Tongue (tissue), 2 donors: ENCODE results near the gene SRRD. TPM values are rescaled to one million over a fixed set of nuclear protein-coding genes. Genes with fewer than 3 reads are reported as not detected.
A peak's percentile ranks its signal among the peaks of the same experiment; 100 is the strongest.
"Not testable (repeated sequence)": the region's sequence is repeated elsewhere in the genome, so short reads cannot be mapped to it uniquely, and the experiment has no call there.

Source experiments
- DNase-seq: peaks from one replicate; pipeline ENCODE4 v3.0.0-alpha.2; 2015
- total RNA-seq: library from RNA; depleted of rRNA; stranded (reverse); fragments of >200 nt; gene quantifications from one replicate; pipeline ENCODE4 v1.2.3, GENCODE V29; 2014

SRRD gene, protein sequence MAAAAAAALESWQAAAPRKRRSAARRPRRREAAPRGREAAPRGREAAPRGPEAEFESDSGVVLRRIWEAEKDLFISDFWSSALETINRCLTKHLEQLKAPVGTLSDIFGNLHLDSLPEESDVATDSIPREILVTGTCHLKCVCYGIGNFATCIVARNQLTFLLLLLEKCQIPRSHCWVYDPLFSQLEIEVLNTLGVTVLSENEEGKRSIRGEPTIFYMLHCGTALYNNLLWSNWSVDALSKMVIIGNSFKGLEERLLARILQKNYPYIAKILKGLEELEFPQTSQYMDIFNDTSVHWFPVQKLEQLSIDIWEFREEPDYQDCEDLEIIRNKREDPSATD
- total RNA-seq: 16.5 TPM

DNA sequence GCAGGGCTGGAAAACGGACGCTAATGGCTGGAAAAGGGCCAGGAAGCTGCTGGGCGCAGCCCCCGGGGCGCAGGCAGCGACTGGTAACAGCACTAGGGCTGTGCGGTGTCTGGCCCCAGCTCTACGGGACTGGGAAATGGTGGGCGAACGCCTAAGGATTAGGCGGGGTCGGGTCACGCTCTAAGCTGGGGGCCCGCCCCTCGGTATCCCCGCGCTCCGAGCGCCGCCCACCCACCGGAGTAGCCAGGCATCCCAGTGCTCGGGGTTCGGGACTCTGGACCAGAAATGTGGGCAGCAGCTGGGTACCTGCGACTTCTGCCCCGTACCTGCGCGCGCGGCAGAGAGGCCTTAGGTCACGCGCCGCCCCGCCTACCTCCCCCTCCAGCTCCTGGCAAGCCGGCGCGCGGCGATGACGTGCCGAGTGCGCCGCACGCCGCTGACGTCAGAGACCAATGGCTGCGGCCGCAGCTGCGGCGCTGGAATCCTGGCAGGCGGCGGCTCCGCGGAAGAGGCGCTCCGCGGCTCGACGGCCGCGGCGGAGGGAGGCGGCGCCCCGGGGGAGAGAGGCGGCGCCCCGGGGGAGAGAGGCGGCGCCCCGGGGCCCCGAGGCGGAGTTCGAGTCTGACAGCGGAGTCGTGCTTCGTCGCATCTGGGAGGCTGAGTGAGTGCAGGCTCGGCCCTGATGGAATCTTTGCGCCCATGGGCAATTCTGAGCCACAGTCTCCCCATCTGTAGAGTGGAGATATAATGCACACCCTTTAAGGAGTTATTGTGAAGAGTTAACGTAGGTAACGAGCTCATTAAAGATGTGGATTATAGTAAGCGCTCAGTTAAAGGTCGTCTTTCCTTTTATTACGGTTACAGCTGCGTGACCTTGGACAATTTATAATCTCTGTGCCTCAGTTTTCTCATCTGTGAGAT lies at the start of gene SRRD, which contains the start of gene HPS4:
Gene SRRD, plus strand, starts transcription at position 439 of the 921 bp plus-strand sequence. Its CDS starts 14 bp downstream, at position 453.
Gene HPS4, minus strand, starts transcription at position 345 of the 921 bp plus-strand sequence. CDS start 2,021 bp downstream, outside the sequence.
- DNase-seq: peak; percentile 95

DNA sequence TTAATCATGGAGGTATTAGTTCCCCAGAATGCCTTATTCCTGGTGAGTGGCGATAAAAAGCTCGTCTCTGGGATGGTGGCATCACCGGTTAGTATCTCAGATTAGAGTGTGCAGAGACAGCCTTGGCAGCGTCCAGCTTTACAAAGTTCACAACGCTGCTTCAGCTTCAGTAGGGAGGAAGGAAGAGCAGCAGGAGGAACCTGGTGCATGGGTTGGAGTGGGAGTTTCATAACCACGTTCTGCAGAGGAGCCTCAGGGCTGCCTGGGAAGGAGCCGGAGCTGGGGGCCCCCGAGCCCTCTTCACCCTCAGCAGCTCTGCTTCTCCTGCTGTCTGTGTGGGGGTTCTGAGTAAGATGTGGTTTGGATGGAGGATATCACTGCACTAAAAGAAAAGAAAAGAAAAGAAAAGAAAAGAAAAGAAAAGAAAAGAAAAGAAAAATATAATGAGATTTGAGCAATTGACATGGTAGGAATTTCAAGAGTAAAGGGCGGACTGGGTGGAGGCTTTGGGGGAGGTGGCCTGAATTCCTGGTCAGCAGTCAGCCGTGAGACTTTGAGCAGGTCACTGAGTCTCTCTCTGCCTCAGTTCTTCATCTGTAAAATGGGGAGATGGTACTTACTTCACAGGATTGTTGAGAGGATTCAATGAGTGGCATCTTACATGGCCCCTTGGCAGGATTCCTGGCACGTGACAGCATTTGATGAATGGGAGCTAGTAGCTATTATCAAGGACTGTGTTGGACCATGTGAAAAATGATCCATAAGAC lies 48.2 kb upstream of the SRRD start:
- DNase-seq: no peak

DNA sequence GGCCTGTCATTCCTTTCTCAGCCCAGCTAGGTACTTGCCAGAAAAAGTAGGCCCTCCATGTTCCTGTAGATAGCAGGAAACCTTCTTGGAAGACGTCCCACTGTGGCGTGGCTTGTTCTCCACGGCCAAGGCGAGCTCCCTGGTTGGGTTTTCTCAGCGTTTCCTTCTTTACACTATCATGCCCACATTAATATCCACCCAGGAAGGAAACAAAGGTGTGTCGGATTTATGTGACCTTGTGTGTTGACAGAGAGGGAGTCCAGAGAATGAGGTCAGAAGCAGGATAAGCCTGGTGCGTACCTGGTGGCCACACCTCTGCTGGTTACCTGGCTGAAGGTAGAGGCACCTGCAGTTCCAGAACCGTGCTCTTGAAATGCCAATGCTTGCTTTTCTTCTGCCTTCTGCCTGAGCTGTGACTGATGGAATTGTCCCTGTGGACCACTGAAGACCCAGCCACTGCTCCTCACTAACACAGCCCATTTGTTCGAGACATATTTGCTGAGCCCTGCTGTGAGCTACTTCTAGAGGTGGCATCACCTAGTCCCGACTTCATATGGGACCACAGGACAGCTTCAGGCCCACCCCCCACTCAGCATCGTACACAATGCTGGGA lies 46.7 kb upstream of the SRRD start:
- DNase-seq: no peak

DNA sequence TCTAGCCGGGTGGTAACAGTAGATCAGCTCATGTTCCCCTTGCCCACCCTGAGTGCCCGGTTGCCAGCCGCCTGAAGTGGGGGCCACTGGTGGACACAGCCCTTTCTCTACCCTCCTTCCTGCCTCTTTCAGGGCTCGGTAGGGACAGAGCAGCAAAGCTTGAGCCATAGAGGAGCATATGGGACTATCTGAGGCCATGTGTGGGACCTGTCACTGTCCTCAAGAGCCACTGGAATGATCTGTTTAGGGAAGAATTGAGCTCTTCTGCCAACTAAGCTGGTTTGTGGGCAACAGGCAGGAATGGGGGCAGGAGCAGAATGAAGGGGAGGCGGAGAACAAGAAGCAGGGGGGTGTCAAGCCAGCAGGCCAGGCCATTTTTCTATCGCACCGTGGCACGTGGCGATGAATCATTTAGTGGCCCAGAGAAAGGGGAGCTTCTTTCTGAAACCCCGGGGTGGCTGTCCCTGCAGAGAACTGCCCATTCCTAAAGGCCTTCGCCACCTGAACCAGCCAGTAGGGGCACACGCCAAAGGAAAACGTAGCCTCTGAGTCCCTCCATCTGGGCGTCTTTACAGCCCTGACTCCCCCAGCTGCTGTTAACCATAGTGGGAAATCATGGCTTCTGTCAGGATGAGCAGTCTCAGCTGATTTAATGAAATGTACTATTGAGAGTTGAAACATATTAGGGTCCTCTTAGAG lies 45.8 kb upstream of the SRRD start:
- DNase-seq: no peak

DNA sequence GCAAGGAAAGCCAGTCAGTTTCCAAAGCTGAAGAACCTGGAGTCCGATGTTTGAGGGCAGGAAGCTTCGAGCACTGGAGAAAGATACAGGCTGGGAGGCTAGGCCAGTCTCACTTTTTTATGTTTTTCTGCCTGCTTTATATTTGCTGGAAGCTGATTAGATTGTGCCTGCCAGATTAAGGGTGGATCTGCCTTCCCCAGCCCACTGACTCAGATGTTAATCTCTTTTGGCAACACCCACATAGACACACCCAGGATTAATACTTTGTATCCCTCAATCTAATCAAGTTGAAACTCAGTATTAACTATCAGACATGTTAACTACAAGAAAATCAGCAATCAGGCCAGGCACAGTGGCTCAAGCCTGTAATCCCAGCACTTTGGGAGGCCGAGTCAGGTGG lies 44.9 kb upstream of the SRRD start:
- DNase-seq: not testable (repeated sequence)

DNA sequence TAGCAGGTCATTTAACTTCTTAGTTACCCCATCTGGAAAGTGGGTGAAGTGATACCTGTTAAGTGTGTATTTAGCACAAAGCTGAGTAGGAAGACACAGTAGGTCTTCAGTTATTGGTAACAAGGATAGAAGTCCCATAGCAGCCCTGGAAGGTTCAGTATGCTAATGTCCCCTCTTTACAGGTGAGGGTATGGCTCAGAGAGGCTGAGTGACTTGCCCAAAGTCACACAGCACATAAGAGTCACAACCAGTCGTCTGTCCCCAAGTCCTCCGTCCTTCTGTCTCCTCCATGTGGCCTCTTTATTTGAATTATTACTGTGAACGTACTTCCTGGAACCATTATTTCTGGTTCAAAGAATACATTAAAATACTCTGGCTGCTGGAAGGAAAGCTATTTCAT lies 44.1 kb upstream of the SRRD start:
- DNase-seq: no peak

DNA sequence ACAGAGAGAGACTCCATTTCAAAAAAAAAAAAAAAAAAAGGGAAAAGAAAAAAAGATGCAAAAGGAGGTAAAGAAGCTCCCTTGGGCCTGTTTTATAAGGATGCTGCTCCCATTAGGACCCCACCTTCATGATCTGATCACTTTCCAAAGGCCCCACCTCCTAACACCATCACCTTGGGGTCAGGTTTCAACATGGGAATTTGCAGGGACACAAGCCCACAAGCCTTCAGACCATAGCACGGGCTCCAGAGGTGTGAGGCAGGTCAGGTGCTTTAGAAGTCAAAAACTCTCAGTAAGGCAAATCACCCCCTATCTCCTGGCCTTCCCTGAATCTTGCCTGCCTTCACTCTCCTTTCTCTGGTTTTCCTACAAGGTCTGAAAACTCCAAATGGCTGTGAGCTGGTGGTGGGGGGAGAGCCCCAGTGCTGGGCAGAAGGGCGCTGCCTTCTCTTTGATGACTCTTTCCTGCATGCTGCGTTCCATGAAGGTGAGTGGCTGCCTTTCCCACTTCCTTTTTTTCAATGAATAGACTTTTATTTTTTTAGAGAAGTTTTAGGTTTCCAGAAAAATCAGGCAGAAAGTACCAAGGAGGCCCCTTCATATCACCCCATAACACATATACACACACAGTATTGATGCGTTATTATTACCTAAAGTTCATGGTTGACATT lies 41.5 kb upstream of the SRRD start:
- DNase-seq: no peak

DNA sequence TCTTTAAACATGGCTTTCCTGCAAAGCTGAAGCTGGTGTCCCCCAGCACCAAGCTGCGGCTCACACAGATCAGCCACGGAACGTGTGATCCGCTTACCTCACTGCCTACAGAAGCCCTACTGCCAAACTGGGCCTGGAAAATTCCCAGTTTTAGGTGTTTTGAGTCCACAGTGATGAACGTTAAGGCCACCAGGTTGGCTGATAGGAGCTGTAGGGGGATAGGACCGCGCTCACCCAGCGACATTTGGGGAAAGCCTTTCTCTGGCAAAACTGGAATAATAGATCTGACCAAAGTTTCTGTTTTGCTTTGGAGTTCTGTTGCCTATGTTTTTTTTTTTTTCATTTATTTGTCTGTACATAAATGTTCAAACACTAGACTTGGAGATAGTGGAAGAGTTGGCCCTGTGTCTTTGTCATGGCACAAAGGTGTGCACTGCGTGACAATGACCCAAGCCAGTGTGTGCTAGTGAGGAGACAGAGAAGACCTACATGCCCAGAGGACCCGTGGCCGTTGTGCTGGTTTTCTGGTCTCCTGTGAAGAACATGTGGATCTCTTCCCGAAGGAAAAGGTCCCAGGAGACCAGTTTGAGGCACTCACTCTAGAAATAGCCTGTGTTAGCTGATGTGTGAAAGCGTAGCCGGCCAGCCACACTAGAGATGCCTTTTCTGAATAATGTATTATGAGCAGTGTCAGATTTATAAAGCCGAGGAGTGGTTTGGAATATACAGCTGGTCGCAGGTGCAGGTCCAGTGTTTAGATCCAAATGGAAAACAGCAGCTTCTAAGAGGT lies 39.6 kb upstream of the SRRD start:
- no peak for DNase-seq

DNA sequence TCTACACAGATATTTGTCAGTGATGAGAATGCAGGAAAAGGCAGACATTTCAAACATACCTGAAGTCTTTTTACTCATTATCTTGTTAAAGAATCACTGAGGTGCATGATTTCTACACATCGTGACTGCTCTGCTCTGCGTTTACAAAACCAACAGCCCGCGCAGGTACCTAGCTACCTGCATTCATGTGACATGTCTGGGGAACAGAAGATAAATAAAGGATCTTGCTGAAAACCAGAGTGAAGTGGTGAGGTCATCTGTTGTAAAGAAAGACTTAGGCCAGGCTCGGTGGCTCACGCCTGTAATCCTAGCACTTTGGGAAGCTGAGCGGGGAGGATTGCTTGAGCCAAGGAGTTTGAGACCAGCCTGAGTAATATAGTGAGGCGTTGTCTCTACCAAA lies 38.9 kb upstream of the SRRD start:
- DNase-seq: no peak

DNA sequence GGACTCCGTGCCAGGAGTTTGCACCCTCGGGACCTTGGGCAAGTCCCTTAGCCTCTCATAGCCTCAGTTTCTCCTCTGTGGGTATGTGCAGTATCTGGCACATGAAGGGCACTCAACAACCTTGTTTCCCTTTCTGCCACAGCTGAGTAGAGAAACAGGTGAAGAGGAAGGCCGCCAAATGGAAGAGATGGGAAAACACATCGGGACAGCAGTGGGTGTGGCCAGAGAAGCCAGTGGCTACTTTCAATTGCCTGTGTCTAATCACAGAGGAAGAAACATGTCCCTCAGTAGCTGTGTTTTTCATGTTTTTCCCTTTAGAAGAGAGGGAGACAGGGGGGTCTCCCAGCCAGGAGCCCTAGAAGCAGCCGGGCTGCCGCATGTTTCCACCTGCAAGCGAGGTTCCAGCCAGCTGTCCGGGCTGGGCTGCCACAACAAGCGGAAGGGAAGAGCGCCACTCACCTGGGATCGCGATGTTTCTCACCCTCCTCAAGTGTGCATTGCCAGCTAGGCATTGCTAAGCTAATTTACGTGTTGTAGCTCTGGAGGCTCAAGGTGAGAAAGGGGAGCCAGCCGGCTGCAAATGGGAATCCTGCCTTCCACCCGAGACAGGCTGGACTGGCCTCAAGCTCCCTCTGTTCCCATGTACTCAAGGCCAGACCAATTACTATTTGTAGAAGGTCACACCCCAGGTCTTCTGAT lies 38.0 kb upstream of the SRRD start:
- DNase-seq: no peak

DNA sequence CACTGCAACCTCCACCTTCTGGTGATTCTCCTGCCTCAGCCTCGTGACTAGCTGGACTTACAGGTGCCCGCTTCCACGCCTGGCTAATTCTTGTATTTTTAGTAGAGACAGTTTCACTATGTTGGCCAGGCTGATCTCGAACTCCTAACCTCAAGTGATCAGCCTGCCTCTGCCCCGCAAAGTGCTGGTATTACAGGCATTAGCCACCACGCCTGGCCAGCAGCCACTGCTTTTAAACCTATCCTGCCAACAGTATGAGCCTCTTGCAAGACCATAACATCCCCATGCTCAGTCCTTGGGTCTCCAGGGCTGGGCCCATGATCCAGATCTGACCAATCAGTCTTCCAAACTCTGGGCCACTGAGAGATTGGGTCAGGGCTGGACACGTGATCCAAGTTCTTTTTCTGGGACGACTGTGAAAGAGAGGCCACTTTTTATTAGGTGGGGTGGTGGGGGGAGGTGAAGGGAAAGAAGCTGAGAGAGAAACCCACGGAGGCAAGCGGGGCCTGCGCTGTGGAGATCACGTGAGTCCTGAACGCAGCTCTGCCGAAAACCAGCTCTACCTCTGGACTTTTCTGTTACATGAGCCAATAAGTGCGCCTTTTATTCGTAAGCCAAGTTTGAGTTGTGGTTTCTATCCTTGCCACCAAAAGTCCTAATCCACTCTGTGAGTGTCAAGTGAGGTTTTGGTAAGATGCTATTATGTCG lies 36.7 kb upstream of the SRRD start:
- DNase-seq: no peak

DNA sequence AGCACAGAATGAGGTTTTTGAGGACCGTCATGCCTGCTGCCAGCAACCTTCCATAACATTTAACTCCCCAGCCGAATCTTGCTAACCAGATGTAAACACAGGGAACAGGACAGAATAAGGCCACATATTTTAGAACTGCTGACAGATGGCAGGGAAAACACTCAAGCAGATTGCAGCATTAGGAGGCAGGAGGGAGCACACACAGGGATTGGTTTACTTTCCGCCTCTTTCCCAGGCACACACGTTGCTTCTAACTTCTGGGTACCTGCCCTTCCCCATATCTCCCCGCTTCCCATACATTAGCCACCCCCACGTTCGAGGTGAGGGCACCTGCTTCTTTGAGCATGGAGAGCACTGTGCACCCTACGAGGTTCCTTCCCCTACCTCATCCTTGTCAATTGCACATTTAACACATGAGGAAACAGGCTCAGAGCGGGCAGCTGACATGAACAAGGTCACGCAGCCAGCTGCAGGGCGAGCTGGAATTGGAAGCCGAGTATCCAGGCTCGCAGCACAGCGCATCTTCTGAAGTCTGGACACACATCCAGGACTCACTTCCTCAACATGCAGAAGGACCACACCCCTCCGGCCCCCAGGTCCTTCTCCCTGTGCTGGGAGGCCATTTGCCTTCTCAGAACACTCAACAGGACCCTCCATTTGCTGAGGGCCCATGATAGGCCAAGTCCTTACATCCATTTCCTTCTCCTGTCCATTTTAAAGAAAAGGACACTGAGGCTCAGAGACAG lies 35.9 kb upstream of the SRRD start:
- DNase-seq: no peak

DNA sequence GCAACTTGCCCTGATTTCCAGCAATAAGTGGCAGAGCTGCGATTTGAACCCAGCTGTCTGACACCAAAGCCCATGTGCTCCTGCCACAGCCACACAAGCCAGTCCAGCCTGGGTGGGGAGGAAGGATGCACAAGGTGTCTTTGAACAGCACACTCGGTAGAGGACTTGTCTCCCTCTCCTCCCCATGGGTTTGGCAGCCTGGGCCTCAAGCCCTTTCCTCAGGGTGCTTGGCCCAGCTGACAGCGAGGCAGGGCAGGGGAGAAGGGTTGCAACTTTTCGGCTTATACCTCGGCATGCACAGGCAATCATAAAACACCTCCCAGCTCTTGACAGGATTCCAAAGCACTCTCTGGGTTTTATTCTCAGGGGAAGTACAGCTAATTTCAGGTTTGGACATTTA lies 35.3 kb upstream of the SRRD start:
- no peak for DNase-seq

DNA sequence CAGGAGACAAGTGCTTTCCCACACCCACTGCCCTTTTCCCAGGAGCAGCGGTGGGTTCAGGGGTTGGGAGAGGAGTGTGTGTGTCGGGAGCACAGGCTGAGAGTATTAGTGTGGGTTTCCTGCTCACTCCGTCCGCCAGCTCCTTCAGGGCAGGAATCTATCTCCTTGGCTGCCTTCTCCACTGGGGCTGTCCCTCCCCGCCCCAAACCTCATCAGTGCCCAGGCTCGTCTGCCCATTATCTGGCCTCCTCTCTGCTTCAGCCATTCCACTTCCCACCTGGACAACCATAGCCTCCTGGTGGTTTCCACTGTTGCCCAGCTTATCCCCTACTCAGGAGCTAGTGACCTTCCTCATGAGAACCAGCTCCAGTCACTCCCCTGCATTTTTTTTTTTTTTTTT lies 34.7 kb upstream of the SRRD start:
- DNase-seq: no peak

DNA sequence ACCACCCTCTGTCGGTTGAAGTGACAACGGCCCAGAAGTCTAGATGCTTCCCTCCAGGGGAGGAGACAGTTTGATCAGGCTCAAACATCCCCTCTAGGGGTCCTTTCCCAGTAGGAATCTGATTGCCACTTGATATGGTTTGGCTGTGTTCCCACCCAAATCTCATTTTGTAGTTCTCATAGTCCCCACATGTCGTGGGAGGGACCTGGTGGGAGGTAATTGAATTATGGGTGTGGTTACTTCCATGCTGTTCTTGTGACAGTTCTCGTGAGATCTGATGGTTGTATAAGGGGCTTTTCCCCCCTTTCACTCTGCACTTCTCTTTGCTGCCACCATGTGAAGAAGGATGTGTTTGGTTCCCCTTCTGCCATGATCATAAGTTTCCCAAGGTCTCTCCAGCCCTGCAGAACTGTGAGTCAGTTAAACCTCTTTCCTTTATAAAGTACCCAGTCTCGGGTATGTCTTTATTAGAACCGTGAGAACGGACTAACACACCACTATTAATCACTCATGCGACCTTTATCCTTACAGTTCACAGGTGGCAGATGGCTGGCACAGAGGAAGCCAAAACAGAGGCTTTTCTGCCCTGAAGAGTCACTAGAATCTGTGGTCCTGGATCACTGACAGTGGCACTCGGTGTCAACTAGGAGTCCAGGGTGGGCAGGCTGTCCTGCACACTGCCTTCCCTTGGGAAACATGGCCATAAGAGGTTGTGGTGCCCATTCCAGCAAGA lies 33.1 kb upstream of the SRRD start:
- no peak for DNase-seq

DNA sequence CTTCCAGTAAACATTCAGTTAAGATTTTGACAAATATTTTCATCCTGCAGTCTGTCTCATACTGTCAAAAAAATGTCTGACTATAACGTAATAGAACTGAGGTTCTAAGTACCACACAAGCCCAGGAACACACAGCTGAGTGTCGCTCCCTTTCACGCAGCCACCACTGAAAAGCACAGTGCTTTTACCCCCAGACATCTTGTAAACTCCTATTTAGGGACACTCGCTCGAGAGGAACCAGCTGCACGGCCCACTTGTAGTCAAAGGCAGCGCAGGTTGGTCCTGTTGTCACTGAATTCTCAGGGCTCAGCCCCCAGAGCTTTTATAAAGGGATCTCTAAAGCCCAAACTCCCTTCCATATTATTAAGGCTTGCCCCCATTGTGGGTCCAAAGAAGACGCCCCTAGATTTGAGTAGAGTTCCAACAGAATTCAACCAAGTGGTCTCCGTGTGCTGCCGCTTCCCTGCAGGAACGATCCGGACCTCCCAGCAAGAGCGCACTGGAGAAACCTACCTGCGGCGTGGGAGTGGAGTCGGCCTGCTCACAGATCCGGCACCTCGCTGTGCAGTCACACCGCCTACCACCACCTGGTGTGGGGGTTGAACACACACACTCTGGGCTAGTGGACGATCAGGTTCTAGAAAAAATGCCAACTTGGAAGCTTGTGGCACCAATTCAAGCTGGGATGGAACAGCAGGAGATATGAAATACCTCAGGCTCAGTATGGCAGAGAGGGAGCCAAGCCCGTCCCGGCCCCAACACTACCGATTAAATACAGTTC lies 31.3 kb upstream of the SRRD start:
- no peak for DNase-seq
